Breast epithelium (tissue), 4 donors: Measurements from ENCODE around the gene PTPRK. TPM values are rescaled to one million over a fixed set of nuclear protein-coding genes. Genes with fewer than 3 reads are reported as not detected.

ENCODE experiments used
- DNase-seq, 2 donors: peaks; one replicate each; pipeline ENCODE4 v3.0.0-alpha.2; 2019; ENCODE audit warnings: low spot score in 2 of 2
- H3K27ac ChIP-seq, 2 donors: fragments of 200-600 bp; sonication (generic) in 1 of 2; one replicate each; pipeline ENCODE4 v1.5.1; 2016 to 2019; ENCODE audit warnings: mild to moderate bottlenecking in 1 of 2
- H3K27me3 ChIP-seq, 2 donors: fragments of 200-600 bp; sonication (generic) in 1 of 2; one replicate each; pipeline versions ENCODE4 v1.5.1 to v1.6.0; 2017 to 2019; ENCODE audit warnings: control low read depth in 1 of 2, mild to moderate bottlenecking in 1 of 2
- H3K36me3 ChIP-seq: fragments of 200-600 bp; one replicate; pipeline ENCODE4 v1.5.1; 2019
- H3K4me1 ChIP-seq, 2 donors: fragments of 200-600 bp; sonication (generic); one replicate each; pipeline ENCODE4 v1.5.1; 2016 to 2019; ENCODE audit warnings: control low read depth in 1 of 2
- H3K4me3 ChIP-seq, 3 donors: fragments of 200-600 bp; sonication (generic); 1 replicate in 2 of 3; 2 replicates in 1 of 3; pipeline ENCODE4 v1.5.1; 2016 to 2019; ENCODE audit warnings: mild to moderate bottlenecking in 3 of 3, moderate library complexity in 2 of 3
- H3K9me3 ChIP-seq, 2 donors: fragments of 200-600 bp; sonication (generic) in 1 of 2; one replicate each; pipeline ENCODE4 v1.5.1; 2016 to 2019; ENCODE audit warnings: control low read depth in 1 of 2
- POLR2A ChIP-seq: fragments of 450-650 bp; IDR thresholded peaks from one replicate; pipeline ENCODE4 v1.6.1; 2016; ENCODE audit warnings: antibody characterized with exemption, mild to moderate bottlenecking, moderate library complexity
- POLR2AphosphoS5 ChIP-seq, 3 donors: sonication (generic); formaldehyde crosslinking; IDR thresholded peaks; one replicate each; pipeline ENCODE4 v1.6.1; 2017; ENCODE audit warnings: antibody characterized with exemption in 3 of 3
- intact Hi-C: fragments of 100-400 bp; cut with DNase I; formaldehyde crosslinking; loops from one replicate; pipeline ENCODE4 v1.15.1; 2023; ENCODE audit warnings: low total_unique reads
- total RNA-seq, 3 donors: library from RNA; depleted of rRNA; stranded (reverse); fragments of >200 nt; gene quantifications; one replicate each; pipeline ENCODE4 v1.1.0, GENCODE V29; 2016
- TF ChIP-seq, protein P1 (sequence below), 3 donors: fragments of 450-650 bp; IDR thresholded peaks; one replicate each; pipeline ENCODE4 v1.5.1; 2016 to 2017; ENCODE audit warnings: antibody characterized with exemption in 3 of 3, mild to moderate bottlenecking in 3 of 3, moderate library complexity in 3 of 3

PTPRK gene
- total RNA-seq, 3 donors from 2014 or later, result 29.1 to 134 (median 77.0) TPM

DNA sequence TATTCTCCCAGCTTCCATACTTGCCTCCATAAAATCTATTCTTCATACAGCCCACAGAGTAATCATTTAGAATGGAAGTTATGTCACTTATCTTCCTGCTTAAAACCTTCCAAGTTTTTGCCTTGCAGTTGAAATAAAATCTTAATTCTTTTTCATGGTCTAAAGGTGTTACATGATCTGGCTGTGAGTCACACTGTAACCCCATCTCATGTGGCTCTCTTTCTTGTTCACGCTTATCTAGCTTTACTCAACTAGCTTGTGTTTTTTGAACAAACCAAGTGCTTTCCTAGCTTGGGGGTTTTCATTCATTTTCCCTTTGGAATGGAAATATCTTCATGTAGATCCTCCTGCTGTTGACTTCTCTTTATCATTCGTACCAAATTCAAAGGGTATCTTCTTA is 596.0 kb downstream of the PTPRK start:
- no peak for DNase-seq
- no peaks in the 10 kb centered on the region for H3K4me1 ChIP-seq
- intact Hi-C loops, result no loop called here
- H3K27me3 ChIP-seq, result no peaks in the 10 kb centered on the region
- no peaks in the 10 kb centered on the region for H3K36me3 ChIP-seq
- no peak for TF ChIP-seq POLR2AphosphoS5 (IDR thresholded peaks at IDR 0.05)
- TF ChIP-seq, protein P1, sequence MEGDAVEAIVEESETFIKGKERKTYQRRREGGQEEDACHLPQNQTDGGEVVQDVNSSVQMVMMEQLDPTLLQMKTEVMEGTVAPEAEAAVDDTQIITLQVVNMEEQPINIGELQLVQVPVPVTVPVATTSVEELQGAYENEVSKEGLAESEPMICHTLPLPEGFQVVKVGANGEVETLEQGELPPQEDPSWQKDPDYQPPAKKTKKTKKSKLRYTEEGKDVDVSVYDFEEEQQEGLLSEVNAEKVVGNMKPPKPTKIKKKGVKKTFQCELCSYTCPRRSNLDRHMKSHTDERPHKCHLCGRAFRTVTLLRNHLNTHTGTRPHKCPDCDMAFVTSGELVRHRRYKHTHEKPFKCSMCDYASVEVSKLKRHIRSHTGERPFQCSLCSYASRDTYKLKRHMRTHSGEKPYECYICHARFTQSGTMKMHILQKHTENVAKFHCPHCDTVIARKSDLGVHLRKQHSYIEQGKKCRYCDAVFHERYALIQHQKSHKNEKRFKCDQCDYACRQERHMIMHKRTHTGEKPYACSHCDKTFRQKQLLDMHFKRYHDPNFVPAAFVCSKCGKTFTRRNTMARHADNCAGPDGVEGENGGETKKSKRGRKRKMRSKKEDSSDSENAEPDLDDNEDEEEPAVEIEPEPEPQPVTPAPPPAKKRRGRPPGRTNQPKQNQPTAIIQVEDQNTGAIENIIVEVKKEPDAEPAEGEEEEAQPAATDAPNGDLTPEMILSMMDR (IDR thresholded peaks at IDR 0.05), result no peak
- no peak for TF ChIP-seq POLR2A
- no peak overlapping the region for H3K27ac ChIP-seq
- no peak overlapping the region for H3K4me3 ChIP-seq
- peaks cover 7 to 9% of the 10 kb centered on the region in 2 donors for H3K9me3 ChIP-seq

DNA sequence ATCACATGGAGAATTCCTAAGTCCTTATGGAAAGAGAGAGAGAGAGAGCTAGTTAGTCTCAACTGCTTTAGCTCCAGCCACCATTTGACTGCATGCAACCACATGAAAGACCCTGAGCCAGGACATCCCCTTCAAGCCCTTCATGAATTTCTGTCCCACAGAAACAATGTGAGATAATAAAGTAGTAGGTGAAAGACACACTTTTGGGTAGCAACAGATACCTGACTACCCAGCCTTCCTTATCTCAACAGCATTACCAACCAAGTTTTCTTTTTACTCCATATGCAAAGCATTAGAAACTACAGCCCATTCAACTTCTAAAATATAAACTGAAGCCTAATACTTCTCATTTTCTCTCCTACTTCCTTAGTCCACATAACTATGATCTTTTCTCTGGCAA is 596.4 kb downstream of the PTPRK start:
- no peak for TF ChIP-seq POLR2A
- TF ChIP-seq POLR2AphosphoS5 (IDR thresholded peaks at IDR 0.05), result no peak
- TF ChIP-seq, protein P1 (IDR thresholded peaks at IDR 0.05), result no peak
- Histone ChIP-seq H3K9me3 (peaks cover 7 to 9% of the 10 kb centered on the region in 2 donors), H3K4me1 (no peaks in the 10 kb centered on the region), H3K36me3 (no peaks in the 10 kb centered on the region), H3K27me3 (no peaks in the 10 kb centered on the region), H3K4me3 (no peak overlapping the region), H3K27ac (no peak overlapping the region)
- no peak for DNase-seq
- intact Hi-C loops, result no loop called here

DNA sequence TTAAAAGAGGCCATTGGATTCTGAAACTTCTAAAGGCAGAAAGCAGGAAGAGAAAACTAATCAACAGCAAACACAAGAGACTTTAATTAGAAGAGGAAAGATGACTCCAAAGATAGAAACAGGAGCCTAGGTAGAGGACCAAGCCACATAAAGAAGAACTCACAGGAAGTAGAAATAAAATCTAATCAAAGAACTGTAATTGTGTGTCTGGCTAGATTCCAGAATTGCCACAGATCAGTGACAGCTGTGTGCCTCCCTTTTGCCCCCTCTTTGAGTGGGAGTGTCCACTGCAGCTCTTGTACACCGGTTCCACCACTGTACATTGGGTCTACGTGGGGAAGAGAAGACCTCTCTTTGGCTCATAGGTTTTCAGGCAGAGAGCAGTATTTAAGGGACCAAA is 597.3 kb downstream of the PTPRK start:
- Histone ChIP-seq H3K27ac (no peak overlapping the region), H3K36me3 (no peaks in the 10 kb centered on the region), H3K27me3 (no peaks in the 10 kb centered on the region), H3K9me3 (peaks cover 7 to 9% of the 10 kb centered on the region in 2 donors), H3K4me1 (no peaks in the 10 kb centered on the region), H3K4me3 (no peak overlapping the region)
- no peak for DNase-seq
- intact Hi-C loops, result no loop called here
- TF ChIP-seq POLR2AphosphoS5 (IDR thresholded peaks at IDR 0.05), result no peak
- TF ChIP-seq, protein P1 (IDR thresholded peaks at IDR 0.05), result no peak
- TF ChIP-seq POLR2A, result no peak

DNA sequence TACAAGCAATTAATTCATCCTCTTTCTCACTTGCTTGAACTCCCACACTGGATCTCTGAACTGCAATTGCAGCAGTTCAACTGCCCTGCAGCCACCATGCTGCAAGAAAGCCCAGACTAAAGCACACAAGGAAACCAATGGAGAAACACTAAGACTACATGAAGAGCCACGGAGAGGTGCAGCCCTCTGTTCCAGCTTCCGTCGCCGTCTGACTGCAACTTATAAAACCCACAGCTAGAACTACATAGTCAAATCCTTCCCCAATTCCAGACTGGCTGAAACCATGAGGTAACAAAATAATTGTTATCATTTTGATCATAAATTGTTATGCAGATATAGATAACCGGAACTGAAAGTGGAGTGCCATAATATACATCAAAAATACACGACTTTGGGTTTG is 598.4 kb downstream of the PTPRK start:
- Histone ChIP-seq H3K27me3 (no peaks in the 10 kb centered on the region), H3K36me3 (no peaks in the 10 kb centered on the region), H3K27ac (no peak overlapping the region), H3K9me3 (peaks cover 7 to 9% of the 10 kb centered on the region in 2 donors), H3K4me3 (no peak overlapping the region), H3K4me1 (no peaks in the 10 kb centered on the region)
- intact Hi-C loops, result no loop called here
- no peak for DNase-seq
- TF ChIP-seq, protein P1 (IDR thresholded peaks at IDR 0.05), result no peak
- no peak for TF ChIP-seq POLR2A
- TF ChIP-seq POLR2AphosphoS5 (IDR thresholded peaks at IDR 0.05), result no peak

DNA sequence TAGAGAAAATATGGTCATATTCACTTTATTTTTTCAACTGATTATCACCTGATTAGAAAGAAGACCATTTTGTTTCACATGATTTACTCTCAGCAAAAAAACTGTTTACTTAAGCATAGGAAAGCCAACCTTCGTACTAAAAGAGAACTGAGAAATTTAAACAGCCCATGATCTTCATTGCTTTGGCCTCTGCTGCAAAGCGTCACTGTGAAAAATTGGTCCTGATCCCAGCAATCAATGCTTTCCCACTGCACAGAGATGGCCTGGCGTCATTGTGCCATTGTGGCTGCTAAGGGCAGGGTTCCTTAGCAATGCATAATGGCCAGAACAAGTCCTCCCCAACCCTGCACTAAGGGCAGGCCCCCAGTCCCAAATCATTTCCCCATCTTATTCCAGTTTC is 599.6 kb downstream of the PTPRK start:
- no peaks in the 10 kb centered on the region for H3K27me3 ChIP-seq
- no peak overlapping the region for H3K4me3 ChIP-seq
- H3K4me1 ChIP-seq, result no peaks in the 10 kb centered on the region
- intact Hi-C loops, result no loop called here
- no peak for TF ChIP-seq POLR2A
- TF ChIP-seq, protein P1 (IDR thresholded peaks at IDR 0.05), result no peak
- TF ChIP-seq POLR2AphosphoS5 (IDR thresholded peaks at IDR 0.05), result no peak
- H3K27ac ChIP-seq, result no peak overlapping the region
- DNase-seq, result no peak
- no peaks in the 10 kb centered on the region for H3K36me3 ChIP-seq
- no peaks in the 10 kb centered on the region for H3K9me3 ChIP-seq
